Measurements from ENCODE around the gene TAF1. TPM values are rescaled to one million over a fixed set of nuclear protein-coding genes. Genes with fewer than 3 reads are reported as not detected.
"Not testable (repeated sequence)": the region's sequence is repeated elsewhere in the genome, so short reads cannot be mapped to it uniquely, and the experiment has no call there.

The TAF1 gene
- total RNA-seq, 1 experiment from 2014 or later, result 17.9 TPM

DNA sequence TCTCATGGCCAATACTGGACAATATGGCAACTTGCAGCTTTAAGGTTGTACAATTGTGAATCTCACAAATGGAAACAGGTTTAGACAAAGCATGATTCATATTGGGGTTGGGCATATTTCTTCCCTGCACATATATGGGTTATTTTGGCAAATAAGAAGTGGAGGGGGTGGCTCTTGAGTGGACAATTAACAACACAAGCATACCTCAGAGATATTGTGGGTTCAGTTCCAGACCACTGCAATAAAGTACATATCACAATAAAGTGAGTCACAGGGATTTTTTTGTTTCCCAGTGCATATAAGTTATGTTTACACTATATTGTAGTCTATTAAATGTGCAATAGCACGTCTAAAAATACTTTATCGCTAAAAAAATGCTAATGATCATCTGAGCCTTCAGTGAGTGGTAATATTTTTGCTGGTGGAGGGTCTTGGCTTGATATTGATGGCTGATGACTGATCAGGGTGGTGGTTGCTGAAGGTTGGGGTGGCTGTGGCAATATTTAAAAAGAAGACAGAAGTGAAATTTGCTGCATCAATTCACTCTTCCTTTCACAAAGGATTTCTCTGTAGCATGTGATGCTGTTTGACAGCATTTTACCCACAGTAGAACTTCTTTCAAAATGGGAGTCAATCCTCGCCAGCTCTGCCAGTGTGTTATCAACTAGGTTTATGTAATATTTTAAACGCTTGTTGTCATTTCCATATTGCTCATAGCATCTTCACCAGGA, 116.2 kb downstream of the TAF1 start:
- Histone ChIP-seq H3K27me3 (no peaks in the 10 kb centered on the region), H3K36me3 (no peaks in the 10 kb centered on the region), H3K9me3 (no peaks in the 10 kb centered on the region), H3K4me3 (no peak overlapping the region)
- no peak for DNase-seq

DNA sequence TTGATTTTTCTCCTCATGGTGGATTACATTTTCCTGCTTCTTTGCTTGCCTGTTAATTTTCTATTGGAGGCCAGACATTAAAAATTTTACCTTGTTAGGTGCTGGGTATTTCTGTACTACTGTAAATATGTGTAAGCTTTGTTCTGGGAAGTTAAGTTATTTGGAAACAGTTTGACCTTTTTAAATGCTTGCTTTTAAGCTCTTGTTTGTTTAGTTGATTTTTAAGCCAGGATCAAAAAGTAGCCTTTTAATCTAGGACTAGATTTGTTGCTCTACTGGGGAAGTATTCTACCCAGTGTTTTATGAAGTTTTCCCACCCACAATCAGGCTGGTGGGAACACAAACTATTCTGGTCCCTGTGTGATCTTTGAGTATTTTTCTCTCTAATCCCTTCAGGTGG, 121.7 kb downstream of the TAF1 start:
- Histone ChIP-seq H3K27me3 (no peaks in the 10 kb centered on the region), H3K9me3 (no peaks in the 10 kb centered on the region), H3K4me3 (no peak overlapping the region), H3K36me3 (no peaks in the 10 kb centered on the region)
- no peak for DNase-seq

GRCh38 chrX:71489540-71489939, 123.4 kb downstream of the TAF1 start:
- H3K9me3 ChIP-seq, result no peaks in the 10 kb centered on the region
- no peaks in the 10 kb centered on the region for H3K36me3 ChIP-seq
- DNase-seq, result no peak
- H3K4me3 ChIP-seq, result no peak overlapping the region
- H3K27me3 ChIP-seq, result no peaks in the 10 kb centered on the region

GRCh38 chrX:71492231-71493065, 126.3 kb downstream of the TAF1 start:
- peak; percentile 39 for DNase-seq
- H3K27me3 ChIP-seq, result no peaks in the 10 kb centered on the region
- H3K36me3 ChIP-seq, result no peaks in the 10 kb centered on the region
- H3K9me3 ChIP-seq, result no peaks in the 10 kb centered on the region
- peak overlapping the region; percentile 42 for H3K4me3 ChIP-seq

GRCh38 chrX:71493111-71493613, 127.0 kb downstream of the TAF1 start:
- Histone ChIP-seq H3K27me3 (no peaks in the 10 kb centered on the region), H3K36me3 (no peaks in the 10 kb centered on the region), H3K4me3 (peak overlapping the region; percentile 42), H3K9me3 (no peaks in the 10 kb centered on the region)
- no peak for DNase-seq

- H3K9me3 ChIP-seq, result not testable (repeated sequence)
Observed at GRCh38 chrX:71495979-71496378, 129.8 kb downstream of the TAF1 start.

GRCh38 chrX:71496476-71496875, 130.3 kb downstream of the TAF1 start:
- Histone ChIP-seq H3K9me3 (no peaks in the 10 kb centered on the region), H3K27me3 (no peaks in the 10 kb centered on the region), H3K36me3 (no peaks in the 10 kb centered on the region), H3K4me3 (no peak overlapping the region)
- DNase-seq, result no peak

More at GRCh38 chrX:71495979-71496378, 129.8 kb downstream of the TAF1 start:
- not testable (repeated sequence) for H3K36me3 ChIP-seq, H3K27me3 ChIP-seq, H3K4me3 ChIP-seq, DNase-seq

DNA sequence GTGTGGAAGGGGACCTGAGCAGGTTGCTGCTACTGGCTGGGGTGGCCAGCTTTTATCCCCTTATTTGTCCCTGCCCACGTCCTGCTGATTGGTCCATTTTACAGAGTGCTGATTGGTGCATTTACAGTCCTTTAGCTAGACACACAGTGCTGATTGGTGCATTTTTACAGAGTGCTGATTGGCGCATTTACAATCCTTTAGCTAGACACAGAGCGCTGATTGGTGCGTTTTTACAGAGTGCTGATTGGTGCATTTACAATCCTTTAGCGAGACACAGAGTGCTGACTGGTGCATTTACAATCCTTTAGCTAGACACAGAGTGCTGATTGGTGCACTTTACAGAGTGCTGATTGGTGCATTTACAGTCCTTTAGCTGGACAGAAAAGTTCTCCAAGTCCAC, 135.9 kb downstream of the TAF1 start:
- not testable (repeated sequence) for DNase-seq, H3K4me3 ChIP-seq, H3K9me3 ChIP-seq, H3K36me3 ChIP-seq, H3K27me3 ChIP-seq

DNA sequence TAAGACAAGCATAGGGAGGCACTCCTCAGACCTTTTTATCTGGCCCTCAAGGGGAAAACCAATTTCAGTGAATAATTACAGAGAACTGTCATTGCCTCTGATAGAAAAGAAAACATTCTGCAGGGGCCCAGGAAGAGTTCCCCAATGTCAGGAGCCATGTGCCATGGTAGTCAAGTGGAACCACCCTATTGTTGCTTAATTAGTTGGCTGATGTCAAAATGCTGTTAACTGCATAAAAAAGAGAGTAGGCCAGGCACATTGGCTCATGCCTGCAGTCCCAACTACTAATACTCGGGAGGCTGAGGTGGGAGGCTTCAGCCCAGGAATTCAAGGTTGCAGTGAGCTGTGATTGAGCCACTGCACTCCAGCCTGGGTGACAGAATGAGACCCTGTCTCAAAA, 138.2 kb downstream of the TAF1 start:
- Histone ChIP-seq H3K27me3 (no peaks in the 10 kb centered on the region), H3K9me3 (no peaks in the 10 kb centered on the region), H3K36me3 (no peaks in the 10 kb centered on the region), H3K4me3 (no peak overlapping the region)
- DNase-seq, result no peak

DNA sequence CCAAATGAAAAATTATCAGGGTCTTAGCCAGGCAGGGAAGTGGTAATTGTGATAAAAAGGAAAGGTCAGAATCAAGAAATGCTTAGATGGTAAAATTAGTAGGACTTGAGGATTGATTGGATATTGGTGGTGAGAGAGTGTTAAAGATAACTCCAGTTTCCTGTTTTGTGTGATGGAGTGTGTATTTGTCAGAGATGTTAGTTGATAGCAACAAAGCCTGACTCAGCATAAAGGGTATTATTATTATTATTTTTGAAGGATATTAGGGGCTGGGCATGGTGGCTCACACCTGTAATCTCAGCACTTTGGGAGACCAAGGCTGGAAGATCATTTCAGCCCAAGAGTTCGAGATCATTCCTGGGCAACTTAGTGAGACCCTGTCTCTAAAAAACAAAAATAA, 143.1 kb downstream of the TAF1 start:
- Histone ChIP-seq H3K36me3 (no peaks in the 10 kb centered on the region), H3K27me3 (no peaks in the 10 kb centered on the region), H3K4me3 (no peak overlapping the region), H3K9me3 (no peaks in the 10 kb centered on the region)
- DNase-seq, result no peak

- Histone ChIP-seq H3K9me3 (no peaks in the 10 kb centered on the region), H3K27me3 (no peaks in the 10 kb centered on the region), H3K36me3 (no peaks in the 10 kb centered on the region), H3K4me3 (no peak overlapping the region)
- DNase-seq, result no peak
Observed at GRCh38 chrX:71510161-71510560, 144.0 kb downstream of the TAF1 start.

GRCh38 chrX:71513731-71514130, 147.6 kb downstream of the TAF1 start:
- H3K27me3 ChIP-seq, DNase-seq, H3K4me3 ChIP-seq, H3K9me3 ChIP-seq, H3K36me3 ChIP-seq: not testable (repeated sequence)

- no peak for DNase-seq
- no peak overlapping the region for H3K4me3 ChIP-seq
- no peaks in the 10 kb centered on the region for H3K9me3 ChIP-seq
- no peaks in the 10 kb centered on the region for H3K27me3 ChIP-seq
- H3K36me3 ChIP-seq, result no peaks in the 10 kb centered on the region
Observed at GRCh38 chrX:71514367-71515037, 148.3 kb downstream of the TAF1 start.

DNA sequence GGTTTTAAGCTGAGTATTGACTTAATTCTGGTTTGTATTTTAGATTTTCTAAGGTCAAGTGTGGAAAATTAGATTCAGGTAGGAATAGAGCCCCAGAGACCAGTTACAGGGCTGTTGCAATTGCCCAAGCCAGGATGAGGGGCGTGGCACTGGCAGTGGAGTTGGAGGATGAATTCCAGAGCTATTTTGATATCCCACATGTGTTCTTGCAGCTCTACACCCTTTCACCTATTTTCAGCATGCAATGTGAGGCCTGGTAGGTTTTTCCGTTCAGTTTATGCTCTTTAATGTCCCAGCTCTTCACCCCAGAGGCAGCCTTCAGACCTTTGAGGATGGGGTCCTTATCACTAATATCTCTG, 148.9 kb downstream of the TAF1 start:
- DNase-seq, result peak; percentile 5
- Histone ChIP-seq H3K36me3 (no peaks in the 10 kb centered on the region), H3K27me3 (no peaks in the 10 kb centered on the region), H3K9me3 (no peaks in the 10 kb centered on the region), H3K4me3 (no peak overlapping the region)
